Measurements from ENCODE around the gene OPRD1. TPM values are rescaled to one million over a fixed set of nuclear protein-coding genes. Genes with fewer than 3 reads are reported as not detected.

OPRD1 gene
- total and polyA plus RNA-seq, 2 of the 4 experiments (the other 2 are of a cell fraction), result under 0.01 TPM; not detected in 1

DNA sequence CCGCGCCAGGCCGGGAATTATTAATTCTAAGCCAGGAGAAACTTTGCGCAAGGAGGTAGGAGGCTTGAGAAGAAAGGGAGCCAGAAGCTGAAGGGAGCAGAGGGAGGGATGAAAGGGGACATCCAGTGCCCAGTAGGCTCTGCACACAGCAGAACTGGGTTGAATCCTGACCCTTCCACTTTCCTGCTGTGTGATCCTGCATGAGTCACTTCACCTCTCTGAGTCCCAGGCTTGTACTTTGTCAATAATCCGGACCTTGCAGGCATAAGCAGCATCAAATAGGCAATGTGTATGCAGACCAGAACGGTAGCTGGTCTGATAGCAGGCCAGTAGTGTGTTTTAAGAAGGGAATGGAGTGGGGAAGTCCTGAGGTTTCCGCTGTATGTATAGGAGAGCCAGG lies 76.9 kb downstream of the OPRD1 start:
- no peak overlapping the region for H3K56ac ChIP-seq (ENCODE audit: extremely low read depth, insufficient read depth, low read length)
- H2BK20ac ChIP-seq (ENCODE audit: low read depth, low read length), result no peak overlapping the region
- H3K9me3 ChIP-seq (ENCODE audit: control insufficient read depth, insufficient read depth, low read length), result no peaks in the 10 kb centered on the region
- no peak for ATAC-seq (ENCODE audit: low read depth)
- peaks cover 8% of the 10 kb centered on the region for H3K27me3 ChIP-seq (ENCODE audit: control insufficient read depth, insufficient read depth, low read length)
- no peak overlapping the region for H3K4me2 ChIP-seq (ENCODE audit: low read depth, low read length)
- in situ Hi-C loops (cut with MboI; ENCODE audit: low sequenced_read_pairs), result no loop called here
- no peaks in the 10 kb centered on the region for H3K79me1 ChIP-seq (ENCODE audit: low read depth in 1 of 2, low read length in 2 of 2)
- H3K36me3 ChIP-seq (ENCODE audit: control insufficient read depth, insufficient read depth, low read length), result no peaks in the 10 kb centered on the region
- peaks cover 11% of the 10 kb centered on the region for H3K4me1 ChIP-seq (ENCODE audit: control insufficient read depth, insufficient read depth, low read length)
- no peak overlapping the region for H2AK5ac ChIP-seq (ENCODE audit: low read depth, low read length)
- H4K20me1 ChIP-seq (ENCODE audit: insufficient read depth, low read length), result no peaks in the 10 kb centered on the region
- H3K9ac ChIP-seq (ENCODE audit: low read depth, low read length), result no peak overlapping the region
- H3K23ac ChIP-seq (ENCODE audit: low read depth, low read length), result no peak overlapping the region
- BruUV-seq (replicated peaks), result no TSS peak
- H3K14ac ChIP-seq (replicated peaks; ENCODE audit: low read depth, low read length), result no peak overlapping the region
- dilution Hi-C loops (cut with HindIII; ENCODE audit: low sequenced_read_pairs, unreplicated experiment), result no loop called here
- intact Hi-C loops (cut with micrococcal nuclease), result no loop called here
- ChIA-PET POLR2A (ENCODE audit: unreplicated experiment) (no interaction called here), CTCF (no interaction called here)
- 100% methylated on average over 2 of the region's 7 CpGs; no CpG with 5 or more reads in 1 of the 2 experiments for WGBS, 2 experiments (ENCODE audit: extremely low coverage in 2 of 2, insufficient read length in 1 of 2)
- no peak overlapping the region for H2BK15ac ChIP-seq (ENCODE audit: low read depth, low read length)
- no peak for TF ChIP-seq CHD1 (IDR thresholded peaks at IDR 0.05; ENCODE audit: low read depth, low read length)
- no peak for TF ChIP-seq FOS (IDR thresholded peaks at IDR 0.05; ENCODE audit: low read depth, low read length)
- TF ChIP-seq MXI1 (IDR thresholded peaks at IDR 0.05; ENCODE audit: borderline replicate concordance, low read depth, low read length), result no peak
- TF ChIP-seq, protein P1, sequence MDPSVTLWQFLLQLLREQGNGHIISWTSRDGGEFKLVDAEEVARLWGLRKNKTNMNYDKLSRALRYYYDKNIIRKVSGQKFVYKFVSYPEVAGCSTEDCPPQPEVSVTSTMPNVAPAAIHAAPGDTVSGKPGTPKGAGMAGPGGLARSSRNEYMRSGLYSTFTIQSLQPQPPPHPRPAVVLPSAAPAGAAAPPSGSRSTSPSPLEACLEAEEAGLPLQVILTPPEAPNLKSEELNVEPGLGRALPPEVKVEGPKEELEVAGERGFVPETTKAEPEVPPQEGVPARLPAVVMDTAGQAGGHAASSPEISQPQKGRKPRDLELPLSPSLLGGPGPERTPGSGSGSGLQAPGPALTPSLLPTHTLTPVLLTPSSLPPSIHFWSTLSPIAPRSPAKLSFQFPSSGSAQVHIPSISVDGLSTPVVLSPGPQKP (IDR thresholded peaks at IDR 0.05; ENCODE audit: borderline replicate concordance, low read depth, low read length), result no peak
- TF ChIP-seq RCOR1 (IDR thresholded peaks at IDR 0.05; ENCODE audit: insufficient replicate concordance, low read length), result no peak
- no peak overlapping the region for H4K91ac ChIP-seq (ENCODE audit: insufficient read depth, low read depth, low read length)
- no peak overlapping the region for H2BK5ac ChIP-seq (ENCODE audit: low read depth, low read length, poor library complexity, severe bottlenecking)
- peaks cover 10% of the 10 kb centered on the region; the same call in 1 of the 2 replicates for H3K9me1 ChIP-seq (ENCODE audit: insufficient read depth, low read length)
- no peak overlapping the region for H3K18ac ChIP-seq (ENCODE audit: low read depth, low read length)
- no peak overlapping the region for H2AFZ ChIP-seq (replicated peaks; ENCODE audit: low read length, poor library complexity)
- no peak overlapping the region for H4K5ac ChIP-seq (ENCODE audit: low read depth, low read length)
- no peak overlapping the region for H3K27ac ChIP-seq (ENCODE audit: insufficient read depth, low read length)
- no peak for DNase-seq
- H2BK120ac ChIP-seq (ENCODE audit: low read depth, low read length), result no peak overlapping the region
- no peak overlapping the region for H3K4ac ChIP-seq (ENCODE audit: low read depth, low read length)
- no peak overlapping the region for H4K8ac ChIP-seq (ENCODE audit: low read depth in 2 of 2, low read length in 2 of 2)
- H2AK9ac ChIP-seq (replicated peaks; ENCODE audit: low read depth, low read length, poor library complexity), result no peak overlapping the region
- H3K4me3 ChIP-seq (ENCODE audit: insufficient read depth, low read depth, low read length), result no peak overlapping the region
